ENCODE measurements around the gene HES7. TPM values are rescaled to one million over a fixed set of nuclear protein-coding genes. Genes with fewer than 3 reads are reported as not detected.

HES7 gene
- total and polyA plus RNA-seq, 9 of the 15 experiments (the other 6 are each of a cell fraction or from before 2014, with no cell fraction given), result 0.03 to 1.7 (median 0.14) TPM; not detected in 1

DNA sequence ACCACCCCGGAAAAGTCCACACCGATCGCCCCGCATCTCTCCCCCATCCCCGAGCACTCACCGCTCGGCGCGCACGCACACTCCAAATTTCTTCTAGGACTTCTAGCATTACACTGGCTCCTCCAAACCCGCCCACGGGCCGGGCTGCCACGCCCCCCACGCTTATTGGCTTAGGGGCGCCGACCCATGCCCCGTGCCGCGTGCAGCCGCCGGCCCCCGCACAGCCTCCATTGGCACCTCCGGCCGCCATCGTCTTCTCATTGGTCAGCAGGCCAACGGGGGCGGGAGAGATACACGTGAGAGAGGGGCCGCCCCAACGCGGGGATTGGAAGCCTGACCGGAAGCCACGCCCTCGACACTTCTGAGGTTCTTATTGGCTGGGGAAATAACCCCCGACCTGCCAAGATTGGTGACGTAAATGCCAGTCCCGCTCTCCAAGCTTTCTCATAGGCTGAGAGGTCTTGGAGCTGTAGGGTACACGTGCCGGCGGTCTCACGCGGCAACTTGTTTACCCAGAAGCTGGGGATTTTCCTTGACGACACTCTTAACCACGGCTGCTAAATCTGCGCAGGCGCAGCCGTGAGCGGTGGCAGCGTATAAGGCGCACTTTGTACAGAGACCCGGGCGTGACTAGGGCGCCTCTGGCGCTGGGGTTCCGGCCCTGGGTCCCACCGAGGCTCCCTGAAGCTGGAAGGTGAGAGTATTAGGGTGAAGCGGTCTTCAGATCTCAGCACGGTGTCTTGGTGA, 32.5 kb upstream of the HES7 start (continued):
- TF ChIP-seq, protein P1, sequence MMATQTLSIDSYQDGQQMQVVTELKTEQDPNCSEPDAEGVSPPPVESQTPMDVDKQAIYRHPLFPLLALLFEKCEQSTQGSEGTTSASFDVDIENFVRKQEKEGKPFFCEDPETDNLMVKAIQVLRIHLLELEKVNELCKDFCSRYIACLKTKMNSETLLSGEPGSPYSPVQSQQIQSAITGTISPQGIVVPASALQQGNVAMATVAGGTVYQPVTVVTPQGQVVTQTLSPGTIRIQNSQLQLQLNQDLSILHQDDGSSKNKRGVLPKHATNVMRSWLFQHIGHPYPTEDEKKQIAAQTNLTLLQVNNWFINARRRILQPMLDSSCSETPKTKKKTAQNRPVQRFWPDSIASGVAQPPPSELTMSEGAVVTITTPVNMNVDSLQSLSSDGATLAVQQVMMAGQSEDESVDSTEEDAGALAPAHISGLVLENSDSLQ (IDR thresholded peaks at IDR 0.05), result peak; percentile 98
- TF ChIP-seq POLR2B (IDR thresholded peaks at IDR 0.05; ENCODE audit: low read depth, partially characterized antibody), result peak; percentile 61
- TF ChIP-seq, protein P2, sequence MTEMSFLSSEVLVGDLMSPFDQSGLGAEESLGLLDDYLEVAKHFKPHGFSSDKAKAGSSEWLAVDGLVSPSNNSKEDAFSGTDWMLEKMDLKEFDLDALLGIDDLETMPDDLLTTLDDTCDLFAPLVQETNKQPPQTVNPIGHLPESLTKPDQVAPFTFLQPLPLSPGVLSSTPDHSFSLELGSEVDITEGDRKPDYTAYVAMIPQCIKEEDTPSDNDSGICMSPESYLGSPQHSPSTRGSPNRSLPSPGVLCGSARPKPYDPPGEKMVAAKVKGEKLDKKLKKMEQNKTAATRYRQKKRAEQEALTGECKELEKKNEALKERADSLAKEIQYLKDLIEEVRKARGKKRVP (CRISPR knock-in tag; IDR thresholded peaks at IDR 0.05), result no peak
- no peak for TF ChIP-seq NONO (IDR thresholded peaks at IDR 0.05; ENCODE audit: low read depth in 2 of 2, low read length in 1 of 2)
- TF ChIP-seq MTF1 (CRISPR knock-in tag; IDR thresholded peaks at IDR 0.05; ENCODE audit: borderline replicate concordance), result no peak
- TF ChIP-seq, protein P3, sequence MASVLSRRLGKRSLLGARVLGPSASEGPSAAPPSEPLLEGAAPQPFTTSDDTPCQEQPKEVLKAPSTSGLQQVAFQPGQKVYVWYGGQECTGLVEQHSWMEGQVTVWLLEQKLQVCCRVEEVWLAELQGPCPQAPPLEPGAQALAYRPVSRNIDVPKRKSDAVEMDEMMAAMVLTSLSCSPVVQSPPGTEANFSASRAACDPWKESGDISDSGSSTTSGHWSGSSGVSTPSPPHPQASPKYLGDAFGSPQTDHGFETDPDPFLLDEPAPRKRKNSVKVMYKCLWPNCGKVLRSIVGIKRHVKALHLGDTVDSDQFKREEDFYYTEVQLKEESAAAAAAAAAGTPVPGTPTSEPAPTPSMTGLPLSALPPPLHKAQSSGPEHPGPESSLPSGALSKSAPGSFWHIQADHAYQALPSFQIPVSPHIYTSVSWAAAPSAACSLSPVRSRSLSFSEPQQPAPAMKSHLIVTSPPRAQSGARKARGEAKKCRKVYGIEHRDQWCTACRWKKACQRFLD (CRISPR knock-in tag; IDR thresholded peaks at IDR 0.05), result no peak
- no peak for TF ChIP-seq WHSC1 (IDR thresholded peaks at IDR 0.05; ENCODE audit: low read length)
- no peak for TF ChIP-seq ATF1 (CRISPR knock-in tag; IDR thresholded peaks at IDR 0.05)
- TF ChIP-seq ATF1 (tag; IDR thresholded peaks at IDR 0.05), result peak; percentile 96
- TF ChIP-seq, protein P4, sequence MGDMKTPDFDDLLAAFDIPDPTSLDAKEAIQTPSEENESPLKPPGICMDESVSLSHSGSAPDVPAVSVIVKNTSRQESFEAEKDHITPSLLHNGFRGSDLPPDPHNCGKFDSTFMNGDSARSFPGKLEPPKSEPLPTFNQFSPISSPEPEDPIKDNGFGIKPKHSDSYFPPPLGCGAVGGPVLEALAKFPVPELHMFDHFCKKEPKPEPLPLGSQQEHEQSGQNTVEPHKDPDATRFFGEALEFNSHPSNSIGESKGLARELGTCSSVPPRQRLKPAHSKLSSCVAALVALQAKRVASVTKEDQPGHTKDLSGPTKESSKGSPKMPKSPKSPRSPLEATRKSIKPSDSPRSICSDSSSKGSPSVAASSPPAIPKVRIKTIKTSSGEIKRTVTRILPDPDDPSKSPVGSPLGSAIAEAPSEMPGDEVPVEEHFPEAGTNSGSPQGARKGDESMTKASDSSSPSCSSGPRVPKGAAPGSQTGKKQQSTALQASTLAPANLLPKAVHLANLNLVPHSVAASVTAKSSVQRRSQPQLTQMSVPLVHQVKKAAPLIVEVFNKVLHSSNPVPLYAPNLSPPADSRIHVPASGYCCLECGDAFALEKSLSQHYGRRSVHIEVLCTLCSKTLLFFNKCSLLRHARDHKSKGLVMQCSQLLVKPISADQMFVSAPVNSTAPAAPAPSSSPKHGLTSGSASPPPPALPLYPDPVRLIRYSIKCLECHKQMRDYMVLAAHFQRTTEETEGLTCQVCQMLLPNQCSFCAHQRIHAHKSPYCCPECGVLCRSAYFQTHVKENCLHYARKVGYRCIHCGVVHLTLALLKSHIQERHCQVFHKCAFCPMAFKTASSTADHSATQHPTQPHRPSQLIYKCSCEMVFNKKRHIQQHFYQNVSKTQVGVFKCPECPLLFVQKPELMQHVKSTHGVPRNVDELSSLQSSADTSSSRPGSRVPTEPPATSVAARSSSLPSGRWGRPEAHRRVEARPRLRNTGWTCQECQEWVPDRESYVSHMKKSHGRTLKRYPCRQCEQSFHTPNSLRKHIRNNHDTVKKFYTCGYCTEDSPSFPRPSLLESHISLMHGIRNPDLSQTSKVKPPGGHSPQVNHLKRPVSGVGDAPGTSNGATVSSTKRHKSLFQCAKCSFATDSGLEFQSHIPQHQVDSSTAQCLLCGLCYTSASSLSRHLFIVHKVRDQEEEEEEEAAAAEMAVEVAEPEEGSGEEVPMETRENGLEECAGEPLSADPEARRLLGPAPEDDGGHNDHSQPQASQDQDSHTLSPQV (IDR thresholded peaks at IDR 0.05), result no peak
- TF ChIP-seq LARP7 (IDR thresholded peaks at IDR 0.05), result no peak
- TF ChIP-seq ZBTB8A (IDR thresholded peaks at IDR 0.05; ENCODE audit: partially characterized antibody), result no peak
- TF ChIP-seq, protein P5, sequence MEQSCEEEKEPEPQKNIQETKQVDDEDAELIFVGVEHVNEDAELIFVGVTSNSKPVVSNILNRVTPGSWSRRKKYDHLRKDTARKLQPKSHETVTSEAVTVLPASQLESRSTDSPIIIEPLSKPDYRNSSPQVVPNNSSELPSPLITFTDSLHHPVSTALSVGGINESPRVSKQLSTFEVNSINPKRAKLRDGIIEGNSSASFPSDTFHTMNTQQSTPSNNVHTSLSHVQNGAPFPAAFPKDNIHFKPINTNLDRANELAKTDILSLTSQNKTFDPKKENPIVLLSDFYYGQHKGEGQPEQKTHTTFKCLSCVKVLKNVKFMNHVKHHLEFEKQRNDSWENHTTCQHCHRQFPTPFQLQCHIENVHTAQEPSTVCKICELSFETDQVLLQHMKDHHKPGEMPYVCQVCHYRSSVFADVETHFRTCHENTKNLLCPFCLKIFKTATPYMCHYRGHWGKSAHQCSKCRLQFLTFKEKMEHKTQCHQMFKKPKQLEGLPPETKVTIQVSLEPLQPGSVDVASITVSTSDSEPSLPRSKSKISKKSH (CRISPR knock-in tag; IDR thresholded peaks at IDR 0.05), result no peak
- no peak for TF ChIP-seq ZFPM2 (CRISPR knock-in tag; IDR thresholded peaks at IDR 0.05)
- TF ChIP-seq, protein P6, sequence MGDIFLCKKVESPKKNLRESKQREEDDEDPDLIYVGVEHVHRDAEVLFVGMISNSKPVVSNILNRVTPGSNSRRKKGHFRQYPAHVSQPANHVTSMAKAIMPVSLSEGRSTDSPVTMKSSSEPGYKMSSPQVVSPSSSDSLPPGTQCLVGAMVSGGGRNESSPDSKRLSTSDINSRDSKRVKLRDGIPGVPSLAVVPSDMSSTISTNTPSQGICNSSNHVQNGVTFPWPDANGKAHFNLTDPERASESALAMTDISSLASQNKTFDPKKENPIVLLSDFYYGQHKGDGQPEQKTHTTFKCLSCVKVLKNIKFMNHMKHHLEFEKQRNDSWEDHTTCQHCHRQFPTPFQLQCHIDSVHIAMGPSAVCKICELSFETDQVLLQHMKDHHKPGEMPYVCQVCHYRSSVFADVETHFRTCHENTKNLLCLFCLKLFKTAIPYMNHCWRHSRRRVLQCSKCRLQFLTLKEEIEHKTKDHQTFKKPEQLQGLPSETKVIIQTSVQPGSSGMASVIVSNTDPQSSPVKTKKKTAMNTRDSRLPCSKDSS (IDR thresholded peaks at IDR 0.05; ENCODE audit: low read depth, partially characterized antibody), result no peak

All from K562 (cell line).